ENCODE data around the gene SIGLEC5.

SIGLEC5 gene

GRCh38 chr19:51660975-51661600 is 30.9 kb upstream of the SIGLEC5 start:
- DNase-seq (peak; percentile 70), ATAC-seq (ENCODE audit: insufficient read depth, low read depth) (peak; percentile 64; the same call in 2 of the 3 replicates)
- Histone ChIP-seq H3K27me3 (ENCODE audit: insufficient read depth, low read length, poor library complexity) (no peaks in the 10 kb centered on the region), H3K9me3 (ENCODE audit: insufficient read depth, low read length, severe bottlenecking) (no peaks in the 10 kb centered on the region), H3K4me1 (ENCODE audit: insufficient read depth, low read length) (peaks cover 6% of the 10 kb centered on the region; the same call in 1 of the 2 replicates), H3K79me2 (ENCODE audit: insufficient read depth, low read length) (no peaks in the 10 kb centered on the region), H2AFZ (ENCODE audit: low read depth, low read length) (no peak overlapping the region), H3K27ac (ENCODE audit: low read length) (no peak overlapping the region), H4K20me1 (ENCODE audit: insufficient read depth, low read length) (no peaks in the 10 kb centered on the region), H3K4me3 (ENCODE audit: low read depth in 1 of 2, low read length in 2 of 2) (no peak overlapping the region), H3K4me2 (ENCODE audit: insufficient read depth, low read length) (no peak overlapping the region), H3K9ac (ENCODE audit: low read depth, low read length) (no peak overlapping the region), H3K36me3 (ENCODE audit: insufficient read depth, low read length) (no peaks in the 10 kb centered on the region)
- no peak for TF ChIP-seq EZH2 (IDR thresholded peaks at IDR 0.05; ENCODE audit: borderline replicate concordance, low read depth, low read length, severe bottlenecking)
- peak; percentile 75 for TF ChIP-seq CTCF (IDR thresholded peaks at IDR 0.05; ENCODE audit: borderline replicate concordance, extremely low read depth, low read length, poor library complexity, severe bottlenecking)

- Histone ChIP-seq H3K36me3 (ENCODE audit: insufficient read depth, low read length) (no peaks in the 10 kb centered on the region), H2AFZ (ENCODE audit: low read depth, low read length) (no peak overlapping the region), H4K20me1 (ENCODE audit: insufficient read depth, low read length) (no peaks in the 10 kb centered on the region), H3K9me3 (ENCODE audit: insufficient read depth, low read length, severe bottlenecking) (no peaks in the 10 kb centered on the region), H3K4me3 (ENCODE audit: low read depth in 1 of 2, low read length in 2 of 2) (no peak overlapping the region), H3K79me2 (ENCODE audit: insufficient read depth, low read length) (no peaks in the 10 kb centered on the region), H3K27ac (ENCODE audit: low read length) (no peak overlapping the region), H3K4me1 (ENCODE audit: insufficient read depth, low read length) (peaks cover 6% of the 10 kb centered on the region; the same call in 1 of the 2 replicates), H3K4me2 (ENCODE audit: insufficient read depth, low read length) (no peak overlapping the region), H3K27me3 (ENCODE audit: insufficient read depth, low read length, poor library complexity) (no peaks in the 10 kb centered on the region), H3K9ac (ENCODE audit: low read depth, low read length) (no peak overlapping the region)
- TF ChIP-seq CTCF (IDR thresholded peaks at IDR 0.05; ENCODE audit: borderline replicate concordance, extremely low read depth, low read length, poor library complexity, severe bottlenecking) = peak; percentile 16
- no peak for TF ChIP-seq EZH2 (IDR thresholded peaks at IDR 0.05; ENCODE audit: borderline replicate concordance, low read depth, low read length, severe bottlenecking)
- ATAC-seq (ENCODE audit: insufficient read depth, low read depth) (no peak), DNase-seq (no peak)
Observed at GRCh38 chr19:51654783-51655182, 24.6 kb upstream of the SIGLEC5 start.

- Histone ChIP-seq H3K79me2 (ENCODE audit: insufficient read depth, low read length) (no peaks in the 10 kb centered on the region), H3K36me3 (ENCODE audit: insufficient read depth, low read length) (no peaks in the 10 kb centered on the region), H2AFZ (ENCODE audit: low read depth, low read length) (no peak overlapping the region), H3K27ac (ENCODE audit: low read length) (no peak overlapping the region), H4K20me1 (ENCODE audit: insufficient read depth, low read length) (no peaks in the 10 kb centered on the region), H3K9me3 (ENCODE audit: insufficient read depth, low read length, severe bottlenecking) (no peaks in the 10 kb centered on the region), H3K4me2 (ENCODE audit: insufficient read depth, low read length) (no peak overlapping the region), H3K4me3 (ENCODE audit: low read depth in 1 of 2, low read length in 2 of 2) (no peak overlapping the region), H3K4me1 (ENCODE audit: insufficient read depth, low read length) (peaks cover 6% of the 10 kb centered on the region; the same call in 1 of the 2 replicates), H3K27me3 (ENCODE audit: insufficient read depth, low read length, poor library complexity) (no peaks in the 10 kb centered on the region), H3K9ac (ENCODE audit: low read depth, low read length) (no peak overlapping the region)
- TF ChIP-seq EZH2 (IDR thresholded peaks at IDR 0.05; ENCODE audit: borderline replicate concordance, low read depth, low read length, severe bottlenecking) (no peak), CTCF (IDR thresholded peaks at IDR 0.05; ENCODE audit: borderline replicate concordance, extremely low read depth, low read length, poor library complexity, severe bottlenecking) (no peak)
- ATAC-seq (ENCODE audit: insufficient read depth, low read depth) = no peak
- DNase-seq = no peak
Observed at GRCh38 chr19:51653162-51653561, 23.0 kb upstream of the SIGLEC5 start.
